Prostate gland (tissue), 2 donors: ENCODE data around the gene CDK5RAP1. TPM values are rescaled to one million over a fixed set of nuclear protein-coding genes. Genes with fewer than 3 reads are reported as not detected.
"Not testable (repeated sequence)": the region's sequence is repeated elsewhere in the genome, so short reads cannot be mapped to it uniquely, and the experiment has no call there.

Source experiments
- DNase-seq: peaks from one replicate; pipeline ENCODE4 v3.0.0-alpha.2; 2019; ENCODE audit warnings: low spot score
- H3K27ac ChIP-seq, 2 donors: fragments of 200-600 bp; sonication (generic); 2 replicates each; pipeline ENCODE4 v1.5.1; 2017 to 2019
- H3K27me3 ChIP-seq: fragments of 200-600 bp; sonication (generic); replicated peaks from 2 replicates; pipeline ENCODE4 v1.5.1; 2019; ENCODE audit not compliant: insufficient read depth
- H3K36me3 ChIP-seq, 2 donors: fragments of 200-600 bp; sonication (generic); 1 replicate in 1 of 2; 2 replicates in 1 of 2; pipeline versions ENCODE4 v1.5.1 to v1.8.1; 2017 to 2019
- H3K4me1 ChIP-seq: fragments of 200-600 bp; sonication (generic); replicated peaks from 2 replicates; pipeline ENCODE4 v1.5.1; 2019
- H3K4me3 ChIP-seq, 2 donors: fragments of 200-600 bp; sonication (generic); 2 replicates each; pipeline ENCODE4 v1.5.1; 2017 to 2019
- H3K9me3 ChIP-seq: fragments of 200-600 bp; sonication (generic); 2 replicates; pipeline ENCODE4 v1.5.1; 2017
- POLR2A ChIP-seq: fragments of 450-650 bp; IDR thresholded peaks from one replicate; pipeline ENCODE4 v1.6.1; 2016; ENCODE audit warnings: antibody characterized with exemption, mild to moderate bottlenecking
- POLR2AphosphoS5 ChIP-seq: sonication (generic); formaldehyde crosslinking; IDR thresholded peaks from one replicate; pipeline ENCODE4 v1.6.1; 2017; ENCODE audit warnings: antibody characterized with exemption
- WGBS: methylation state at CpG from one replicate; pipeline ENCODE4 v1.1.5; 2018; 5-methylcytosine and 5-hydroxymethylcytosine counted together
- intact Hi-C: fragments of 100-400 bp; cut with DNase I; formaldehyde crosslinking; loops from one replicate; pipeline ENCODE4 v1.14.2; 2022
- total RNA-seq, 2 donors: library from RNA; depleted of rRNA; stranded (reverse); fragments of >200 nt; gene quantifications; one replicate each; pipeline ENCODE4 v1.1.0, GENCODE V29; 2016
- TF ChIP-seq, protein P1 (sequence below), 4 experiments: fragments of 200-600 bp in 2 of 4; fragments of 450-650 bp in 2 of 4; sonication (generic) in 2 of 4; IDR thresholded peaks; 1 replicate in 3 of 4; 2 replicates in 1 of 4; pipeline ENCODE4 v1.5.1; 2016 to 2019; ENCODE audit warnings: antibody characterized with exemption in 4 of 4, mild to moderate bottlenecking in 2 of 4, moderate library complexity in 2 of 4

CDK5RAP1 gene
- total RNA-seq, 2 donors from 2014 or later, result 18.0 to 24.7 TPM

- no peak for DNase-seq
- no peak overlapping the region for H3K27ac ChIP-seq
These were observed 32.3 kb upstream of the CDK5RAP1 start for GRCh38 chr20:33433465-33434234.

DNA sequence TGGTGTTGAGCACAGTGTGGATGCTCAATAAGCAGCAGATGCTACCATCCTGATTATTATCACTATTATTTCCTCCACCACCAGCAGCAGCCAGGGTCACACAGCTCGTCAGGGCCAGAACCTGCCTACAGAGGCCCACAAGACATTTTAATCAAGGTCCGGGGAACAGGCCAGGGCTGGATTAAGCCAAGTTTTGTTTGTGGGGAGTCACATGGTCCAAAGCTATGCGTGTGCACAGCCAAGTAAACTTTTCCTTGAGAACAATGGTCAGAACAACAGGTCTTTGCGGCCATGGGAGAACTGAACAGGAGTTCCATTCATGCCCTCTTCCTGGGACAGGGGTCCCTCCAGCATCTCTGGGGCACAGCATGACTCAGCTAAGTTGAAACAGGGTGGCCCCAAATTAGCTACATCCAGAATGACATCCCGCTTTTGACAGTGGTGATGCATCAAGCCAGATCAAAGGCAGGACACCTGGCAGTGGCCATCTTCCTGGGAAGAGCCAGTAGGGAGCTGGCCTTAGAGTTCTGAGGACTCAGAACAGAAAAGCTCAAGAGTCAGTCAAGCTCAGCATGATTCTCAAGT lies 30.6 kb upstream of the CDK5RAP1 start:
- WGBS, result 42% methylated on average over 5 of the region's 5 CpGs
- intact Hi-C loops, result no loop called here
- no peaks in the 10 kb centered on the region for H3K36me3 ChIP-seq
- no peaks in the 10 kb centered on the region for H3K9me3 ChIP-seq
- no peak for DNase-seq
- no peaks in the 10 kb centered on the region for H3K27me3 ChIP-seq
- no peak overlapping the region for H3K4me3 ChIP-seq
- TF ChIP-seq, protein P1, sequence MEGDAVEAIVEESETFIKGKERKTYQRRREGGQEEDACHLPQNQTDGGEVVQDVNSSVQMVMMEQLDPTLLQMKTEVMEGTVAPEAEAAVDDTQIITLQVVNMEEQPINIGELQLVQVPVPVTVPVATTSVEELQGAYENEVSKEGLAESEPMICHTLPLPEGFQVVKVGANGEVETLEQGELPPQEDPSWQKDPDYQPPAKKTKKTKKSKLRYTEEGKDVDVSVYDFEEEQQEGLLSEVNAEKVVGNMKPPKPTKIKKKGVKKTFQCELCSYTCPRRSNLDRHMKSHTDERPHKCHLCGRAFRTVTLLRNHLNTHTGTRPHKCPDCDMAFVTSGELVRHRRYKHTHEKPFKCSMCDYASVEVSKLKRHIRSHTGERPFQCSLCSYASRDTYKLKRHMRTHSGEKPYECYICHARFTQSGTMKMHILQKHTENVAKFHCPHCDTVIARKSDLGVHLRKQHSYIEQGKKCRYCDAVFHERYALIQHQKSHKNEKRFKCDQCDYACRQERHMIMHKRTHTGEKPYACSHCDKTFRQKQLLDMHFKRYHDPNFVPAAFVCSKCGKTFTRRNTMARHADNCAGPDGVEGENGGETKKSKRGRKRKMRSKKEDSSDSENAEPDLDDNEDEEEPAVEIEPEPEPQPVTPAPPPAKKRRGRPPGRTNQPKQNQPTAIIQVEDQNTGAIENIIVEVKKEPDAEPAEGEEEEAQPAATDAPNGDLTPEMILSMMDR (IDR thresholded peaks at IDR 0.05), result no peak
- TF ChIP-seq POLR2AphosphoS5 (peak; percentile 18), POLR2A (no peak)
- H3K27ac ChIP-seq, result no peak overlapping the region
- H3K4me1 ChIP-seq, result no peaks in the 10 kb centered on the region

More at GRCh38 chr20:33433465-33434234, 32.3 kb upstream of the CDK5RAP1 start:
- Histone ChIP-seq H3K4me1 (no peaks in the 10 kb centered on the region), H3K4me3 (no peak overlapping the region), H3K36me3 (no peaks in the 10 kb centered on the region), H3K27me3 (no peaks in the 10 kb centered on the region), H3K9me3 (no peaks in the 10 kb centered on the region)
- WGBS, result 74% methylated on average over 8 of the region's 8 CpGs
- no peak for TF ChIP-seq POLR2AphosphoS5
- TF ChIP-seq, protein P1 (IDR thresholded peaks at IDR 0.05), result no peak
- TF ChIP-seq POLR2A, result no peak
- intact Hi-C loops, result no loop called here

- H3K4me1 ChIP-seq, H3K27me3 ChIP-seq, DNase-seq, H3K27ac ChIP-seq, H3K9me3 ChIP-seq, H3K4me3 ChIP-seq, intact Hi-C loops, H3K36me3 ChIP-seq: not testable (repeated sequence)
- WGBS, result 90% methylated on average over 11 of the region's 11 CpGs
These were observed 22.6 kb upstream of the CDK5RAP1 start for GRCh38 chr20:33423875-33424274.

GRCh38 chr20:33423141-33423834 lies 22.0 kb upstream of the CDK5RAP1 start:
- Histone ChIP-seq H3K4me3 (no peak overlapping the region), H3K36me3 (no peaks in the 10 kb centered on the region), H3K27me3 (no peaks in the 10 kb centered on the region), H3K4me1 (no peaks in the 10 kb centered on the region), H3K9me3 (no peaks in the 10 kb centered on the region), H3K27ac (peak overlapping the region; percentile 14 to 27)
- WGBS, result 46% methylated on average over 6 of the region's 7 CpGs
- TF ChIP-seq, protein P1 (IDR thresholded peaks at IDR 0.05), result no peak
- TF ChIP-seq POLR2A (no peak), POLR2AphosphoS5 (no peak)
- DNase-seq, result no peak
- intact Hi-C loops, result no loop called here

GRCh38 chr20:33419140-33419974 lies 18.0 kb upstream of the CDK5RAP1 start:
- WGBS, result 63% methylated on average over 7 of the region's 7 CpGs
- Histone ChIP-seq H3K27me3 (no peaks in the 10 kb centered on the region), H3K4me1 (no peaks in the 10 kb centered on the region), H3K4me3 (no peak overlapping the region), H3K27ac (no peak overlapping the region), H3K9me3 (no peaks in the 10 kb centered on the region), H3K36me3 (no peaks in the 10 kb centered on the region)
- DNase-seq, result no peak
- TF ChIP-seq, protein P1 (IDR thresholded peaks at IDR 0.05), result no peak
- TF ChIP-seq POLR2A (no peak), POLR2AphosphoS5 (no peak)
- intact Hi-C loops, result no loop called here
